GM12865 (cell line): Measurements from ENCODE around the gene ESPNL.

ENCODE experiments used
- DNase-seq: peaks from one replicate; pipeline ENCODE4 v3.0.0; 2010; ENCODE audit warnings: low read depth
- H3K4me3 ChIP-seq: 2 replicates; pipeline ENCODE4 v1.5.1; 2011; ENCODE audit warnings: mild to moderate bottlenecking, low read depth, low read length, control low read depth
- TF ChIP-seq, protein P1 (sequence below): IDR thresholded peaks from 2 replicates; pipeline ENCODE4 v1.5.1; 2011; ENCODE audit warnings: low read length, control low read depth, low read depth, inconsistent platforms; ENCODE audit not compliant: insufficient read depth; ENCODE audit errors: missing control alignments

ESPNL gene

DNA sequence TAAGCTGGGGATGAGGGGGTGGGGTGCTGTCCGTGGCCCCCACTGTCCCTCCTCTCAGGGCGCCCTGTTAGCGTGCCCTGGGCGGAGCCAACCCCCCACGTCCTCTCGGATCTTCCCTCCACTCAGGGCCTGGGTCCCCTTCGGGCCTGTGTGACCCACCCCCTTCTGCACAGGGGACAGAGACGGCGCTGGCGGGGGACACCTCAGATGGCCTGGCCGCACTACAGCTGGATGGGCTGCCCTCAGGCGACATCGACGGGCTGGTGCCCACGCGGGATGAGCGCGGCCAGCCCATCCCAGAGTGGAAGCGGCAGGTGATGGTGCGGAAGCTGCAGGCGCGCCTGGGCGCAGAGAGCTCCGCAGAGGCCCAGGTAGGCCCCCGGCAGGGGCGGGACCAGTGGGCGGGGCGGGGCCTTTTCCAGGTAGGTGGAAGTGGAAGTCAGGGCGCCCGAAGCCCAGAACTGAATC is 28.4 kb downstream of the ESPNL start:
- no peak overlapping the region for H3K4me3 ChIP-seq
- TF ChIP-seq, protein P1, sequence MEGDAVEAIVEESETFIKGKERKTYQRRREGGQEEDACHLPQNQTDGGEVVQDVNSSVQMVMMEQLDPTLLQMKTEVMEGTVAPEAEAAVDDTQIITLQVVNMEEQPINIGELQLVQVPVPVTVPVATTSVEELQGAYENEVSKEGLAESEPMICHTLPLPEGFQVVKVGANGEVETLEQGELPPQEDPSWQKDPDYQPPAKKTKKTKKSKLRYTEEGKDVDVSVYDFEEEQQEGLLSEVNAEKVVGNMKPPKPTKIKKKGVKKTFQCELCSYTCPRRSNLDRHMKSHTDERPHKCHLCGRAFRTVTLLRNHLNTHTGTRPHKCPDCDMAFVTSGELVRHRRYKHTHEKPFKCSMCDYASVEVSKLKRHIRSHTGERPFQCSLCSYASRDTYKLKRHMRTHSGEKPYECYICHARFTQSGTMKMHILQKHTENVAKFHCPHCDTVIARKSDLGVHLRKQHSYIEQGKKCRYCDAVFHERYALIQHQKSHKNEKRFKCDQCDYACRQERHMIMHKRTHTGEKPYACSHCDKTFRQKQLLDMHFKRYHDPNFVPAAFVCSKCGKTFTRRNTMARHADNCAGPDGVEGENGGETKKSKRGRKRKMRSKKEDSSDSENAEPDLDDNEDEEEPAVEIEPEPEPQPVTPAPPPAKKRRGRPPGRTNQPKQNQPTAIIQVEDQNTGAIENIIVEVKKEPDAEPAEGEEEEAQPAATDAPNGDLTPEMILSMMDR: no peak
- no peak for DNase-seq

DNA sequence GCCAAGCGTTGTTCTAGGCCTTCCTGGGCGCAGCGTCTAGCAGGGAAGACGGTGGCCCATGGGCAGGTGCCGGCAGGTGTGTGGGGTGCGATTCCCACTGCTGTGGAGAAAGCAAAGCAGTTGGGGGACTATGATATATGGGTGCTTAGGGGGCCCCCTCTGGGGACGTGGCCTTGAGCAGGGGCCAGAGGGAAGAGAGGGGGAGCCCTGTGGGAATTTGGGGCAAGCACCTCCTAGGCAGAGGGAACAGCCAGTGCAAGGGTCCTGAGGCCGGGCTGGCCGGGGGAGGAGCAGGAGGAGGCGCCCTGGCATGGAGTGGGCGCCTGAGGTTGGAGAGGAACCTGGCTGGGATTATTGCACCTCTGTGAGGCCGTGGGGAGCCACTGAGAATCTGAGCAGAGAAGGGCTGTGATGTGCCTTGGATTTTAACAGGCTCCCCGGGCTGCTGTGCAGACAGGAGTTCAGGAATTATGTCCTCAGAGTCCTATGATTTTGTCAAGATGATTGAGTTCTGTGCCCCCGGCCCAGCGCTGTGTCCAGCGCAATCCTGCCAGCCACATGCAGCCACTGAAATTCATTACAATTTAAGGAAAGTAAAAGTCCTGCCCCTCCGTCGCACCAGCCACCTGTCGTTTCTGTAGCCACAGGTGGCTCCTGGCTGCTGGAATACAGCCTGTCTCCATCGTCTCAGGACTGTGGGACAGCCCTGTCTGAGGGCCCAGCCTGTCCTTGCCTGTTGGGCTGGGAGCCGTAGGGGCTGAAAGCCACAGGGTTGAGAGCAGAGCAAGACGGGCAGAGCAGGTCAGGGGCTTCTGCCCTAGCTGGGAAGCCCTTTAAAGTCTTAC is 29.2 kb downstream of the ESPNL start:
- H3K4me3 ChIP-seq: no peak overlapping the region
- no peak for DNase-seq
- TF ChIP-seq, protein P1: no peak

DNA sequence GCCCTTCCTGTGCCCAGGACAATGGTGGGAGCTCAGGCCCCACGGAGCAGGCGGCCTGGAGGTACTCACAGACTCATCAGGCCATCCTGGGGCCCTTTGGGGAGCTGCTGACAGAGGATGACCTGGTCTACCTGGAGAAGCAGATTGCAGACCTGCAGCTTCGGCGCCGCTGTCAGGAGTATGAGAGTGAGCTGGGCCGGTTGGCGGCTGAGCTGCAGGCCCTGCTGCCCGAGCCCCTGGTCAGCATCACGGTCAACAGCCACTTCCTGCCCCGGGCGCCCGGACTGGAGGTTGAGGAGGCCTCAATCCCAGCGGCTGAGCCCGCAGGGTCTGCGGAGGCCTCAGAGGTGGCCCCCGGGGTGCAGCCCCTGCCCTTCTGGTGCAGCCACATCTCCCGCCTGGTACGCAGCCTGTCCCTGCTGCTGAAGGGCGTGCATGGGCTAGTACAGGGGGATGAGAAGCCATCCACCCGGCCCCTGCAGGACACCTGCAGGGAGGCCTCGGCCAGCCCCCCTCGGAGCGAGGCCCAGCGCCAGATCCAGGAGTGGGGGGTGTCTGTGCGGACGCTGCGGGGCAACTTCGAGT is 30.1 kb downstream of the ESPNL start:
- TF ChIP-seq, protein P1: no peak
- no peak overlapping the region for H3K4me3 ChIP-seq
- DNase-seq: no peak

DNA sequence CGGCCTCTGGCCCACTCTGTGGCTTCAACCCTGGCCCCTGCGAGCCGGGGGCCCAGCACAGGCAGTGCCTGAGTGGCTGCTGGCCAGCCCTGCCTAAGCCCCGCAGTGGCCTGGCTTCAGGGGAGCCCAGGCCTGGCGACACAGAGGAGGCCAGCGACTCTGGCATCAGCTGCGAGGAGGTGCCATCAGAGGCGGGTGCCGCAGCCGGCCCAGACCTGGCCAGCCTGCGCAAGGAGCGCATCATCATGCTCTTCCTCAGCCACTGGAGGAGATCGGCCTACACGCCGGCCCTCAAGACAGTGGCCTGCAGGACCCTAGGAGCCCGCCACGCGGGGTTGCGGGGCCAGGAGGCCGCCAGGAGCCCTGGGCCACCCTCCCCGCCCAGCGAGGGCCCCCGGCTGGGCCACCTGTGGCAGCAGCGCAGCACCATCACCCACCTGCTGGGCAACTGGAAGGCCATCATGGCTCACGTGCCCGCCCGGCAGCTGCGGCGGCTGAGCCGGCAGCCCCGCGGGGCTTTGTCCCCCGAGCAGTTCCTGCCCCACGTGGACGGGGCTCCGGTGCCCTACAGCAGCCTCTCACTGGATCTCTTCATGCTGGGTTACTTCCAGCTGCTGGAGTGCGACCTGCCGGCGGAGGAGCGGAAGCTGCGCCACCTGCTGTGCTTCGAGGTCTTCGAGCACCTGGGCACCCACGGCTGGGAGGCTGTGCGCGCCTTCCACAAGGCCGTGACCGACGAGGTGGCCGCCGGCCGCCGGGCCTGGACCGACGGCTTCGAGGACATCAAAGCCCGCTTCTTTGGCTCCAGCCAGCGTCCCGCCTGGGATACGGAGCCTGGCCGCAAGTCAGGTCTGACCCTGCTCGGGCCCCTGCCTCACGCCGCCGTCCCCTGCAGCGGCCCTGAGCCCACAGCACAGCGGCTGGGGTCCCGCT is 30.8 kb downstream of the ESPNL start:
- DNase-seq: no peak
- H3K4me3 ChIP-seq: no peak overlapping the region

DNA sequence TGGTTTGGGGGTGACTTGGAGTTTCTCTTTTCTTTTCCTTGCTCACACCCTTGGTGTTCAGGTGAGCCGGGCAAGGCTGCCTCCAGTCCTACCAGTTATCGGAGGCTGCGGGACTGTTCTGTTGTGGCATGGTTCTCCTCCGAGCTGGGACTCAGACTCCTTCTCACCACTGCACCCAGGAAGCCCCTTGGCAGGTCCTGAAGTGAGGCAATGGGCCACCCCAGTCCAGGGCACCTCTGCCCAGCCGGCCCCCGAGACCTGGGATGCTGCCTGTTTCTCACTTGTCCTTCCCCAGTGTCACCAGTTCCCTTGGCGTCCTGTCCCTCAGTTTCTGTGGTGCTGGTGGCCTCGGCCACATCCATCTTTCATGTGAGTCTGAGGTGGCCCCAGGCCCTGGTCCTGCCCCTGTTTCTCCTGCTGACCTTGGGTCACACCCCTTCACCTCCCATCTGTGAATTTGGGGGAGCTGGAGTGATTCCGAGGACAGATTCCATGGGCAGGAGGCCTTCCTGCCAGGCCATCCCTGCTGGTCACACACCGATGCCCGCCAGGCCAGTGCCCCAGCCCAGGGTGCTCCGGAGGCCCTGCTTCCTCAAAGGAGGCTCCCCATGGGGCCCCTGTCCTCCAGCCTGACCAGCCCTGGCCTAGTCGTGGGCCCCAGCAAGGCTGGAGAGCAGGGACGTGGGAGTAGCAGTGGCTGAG is 31.8 kb downstream of the ESPNL start:
- no peak overlapping the region for H3K4me3 ChIP-seq
- TF ChIP-seq, protein P1: no peak
- no peak for DNase-seq

More for the DNA sequence above, 30.8 kb downstream of the ESPNL start:
- TF ChIP-seq, protein P1: no peak
